Urothelium cell line (cell line): ENCODE results near the gene TAF11L4.
"Not testable (repeated sequence)": the region's sequence is repeated elsewhere in the genome, so short reads cannot be mapped to it uniquely, and the experiment has no call there.

Source experiments
- DNase-seq: peaks from one replicate; pipeline ENCODE4 v3.0.0; 2011; ENCODE audit warnings: low spot score, mixed read lengths
- FAIRE-seq: peaks from 2 replicates; lab custom pipeline; 2011; peaks lifted over from hg19 to GRCh38; lab: Jason Lieb, UNC

The TAF11L4 gene

DNA sequence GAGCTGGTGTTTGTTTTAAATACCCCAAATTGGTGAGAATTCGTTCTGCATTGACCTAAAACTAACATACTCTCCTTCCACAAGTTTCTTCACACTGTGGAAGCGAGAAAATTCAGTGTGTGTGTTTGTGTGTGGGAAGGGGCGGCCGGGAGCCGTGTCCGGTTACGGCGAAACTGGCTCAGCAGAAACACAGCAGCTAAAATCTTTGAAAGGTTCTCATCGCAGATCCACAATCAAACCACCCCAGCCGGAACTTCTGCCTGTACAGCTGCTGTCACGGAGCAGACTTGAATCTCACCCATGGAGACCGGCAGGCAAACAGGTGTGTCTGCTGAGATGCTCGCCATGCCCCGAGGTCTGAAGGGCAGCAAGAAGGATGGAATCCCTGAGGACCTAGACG is at the start of gene TAF11L4:
Gene TAF11L4 (plus strand): TSS at position 301 of the 400 bp plus-strand sequence.
- DNase-seq, FAIRE-seq: not testable (repeated sequence)

DNA sequence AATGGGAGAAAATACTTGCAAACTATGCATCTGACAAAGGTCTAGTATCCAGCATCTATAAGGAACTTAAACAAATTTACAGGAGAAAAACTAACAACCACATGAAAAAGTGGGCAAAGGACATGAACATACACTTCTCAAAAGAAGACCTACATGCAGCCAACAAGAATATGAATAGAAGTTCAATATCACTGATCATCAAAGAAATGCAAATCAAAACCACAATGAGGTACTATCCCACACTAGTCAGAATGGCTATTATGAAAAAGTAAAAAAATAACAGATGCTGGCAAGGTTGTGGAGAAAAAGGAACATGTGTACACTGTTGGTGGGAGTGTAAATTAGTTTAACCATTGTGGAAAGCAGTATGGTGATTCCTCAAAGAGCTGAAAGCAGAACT is 46.5 kb upstream of the TAF11L4 start:
- not testable (repeated sequence) for FAIRE-seq

DNA sequence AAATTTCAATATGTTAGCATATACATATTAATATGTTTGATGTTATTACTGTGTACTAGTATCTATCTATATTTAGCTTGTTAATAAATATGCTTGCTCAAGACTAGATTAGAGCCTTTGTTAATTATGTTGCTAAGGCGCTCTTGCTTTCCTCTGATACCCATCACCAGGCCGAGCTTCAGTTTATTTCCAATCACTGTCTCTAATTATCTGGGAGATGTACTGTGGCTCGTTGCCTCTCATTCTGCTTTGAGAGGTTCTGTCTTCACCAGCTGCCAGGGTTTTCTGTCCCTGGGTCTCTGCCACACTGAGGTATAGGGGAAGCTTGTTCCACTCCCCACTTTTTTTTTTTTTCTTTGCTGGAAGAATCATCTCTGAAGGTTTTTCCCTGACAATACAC is 44.6 kb upstream of the TAF11L4 start:
- DNase-seq (no peak), FAIRE-seq (no peak)

More for the DNA sequence above, 46.5 kb upstream of the TAF11L4 start:
- not testable (repeated sequence) for DNase-seq

DNA sequence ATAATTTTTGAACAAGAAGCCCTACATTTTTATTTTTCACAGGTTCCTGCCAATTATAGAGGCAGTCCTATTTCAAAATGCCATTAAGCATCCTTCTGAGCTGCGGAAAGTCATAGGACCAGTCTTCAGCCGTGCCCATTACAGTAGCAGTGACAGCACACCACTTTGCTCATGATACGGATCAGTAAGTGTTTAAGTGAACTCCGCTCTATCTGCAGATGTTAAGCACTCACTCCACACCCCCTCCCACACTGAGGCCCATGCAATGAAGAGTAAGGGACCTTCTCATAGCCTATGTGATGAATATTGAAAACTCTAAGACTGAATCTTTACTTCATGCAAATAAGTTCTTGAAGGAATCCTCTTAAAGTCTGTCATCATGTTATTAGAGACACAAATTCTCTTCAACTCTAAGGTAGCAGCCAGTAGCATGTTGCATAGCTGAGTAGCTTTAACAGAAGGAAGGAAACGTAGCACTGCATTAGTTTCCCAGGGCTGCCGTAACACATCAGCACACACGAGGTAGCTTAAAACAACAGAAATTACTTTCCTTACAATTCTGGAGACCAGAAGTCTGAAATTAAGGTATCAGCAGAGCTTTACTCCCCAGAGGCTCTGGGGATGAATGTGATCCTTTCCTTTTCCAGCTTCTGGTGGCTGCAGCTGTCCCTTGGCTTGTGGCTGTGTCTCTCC is 43.9 kb upstream of the TAF11L4 start:
- DNase-seq (no peak), FAIRE-seq (no peak)

DNA sequence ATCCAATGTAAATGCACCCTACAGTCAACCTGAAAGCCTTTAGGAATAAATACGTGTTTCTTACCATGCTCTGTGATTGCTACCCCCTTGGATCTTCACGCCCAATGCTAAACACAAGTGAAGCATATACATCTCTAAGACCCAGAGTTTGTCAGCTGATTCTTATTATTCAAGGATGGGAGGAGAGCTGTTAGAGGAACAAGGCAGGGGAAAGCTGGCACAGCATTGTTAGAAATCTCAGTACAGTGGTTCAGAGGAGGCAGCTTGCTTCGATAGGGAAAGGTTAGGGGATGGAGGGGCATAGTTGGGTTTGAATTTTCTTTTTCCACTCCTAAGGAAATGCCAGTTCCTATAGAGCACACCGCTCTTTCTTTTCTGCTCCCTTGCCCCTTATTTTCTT is 40.2 kb upstream of the TAF11L4 start:
- no peak for FAIRE-seq
- no peak for DNase-seq

DNA sequence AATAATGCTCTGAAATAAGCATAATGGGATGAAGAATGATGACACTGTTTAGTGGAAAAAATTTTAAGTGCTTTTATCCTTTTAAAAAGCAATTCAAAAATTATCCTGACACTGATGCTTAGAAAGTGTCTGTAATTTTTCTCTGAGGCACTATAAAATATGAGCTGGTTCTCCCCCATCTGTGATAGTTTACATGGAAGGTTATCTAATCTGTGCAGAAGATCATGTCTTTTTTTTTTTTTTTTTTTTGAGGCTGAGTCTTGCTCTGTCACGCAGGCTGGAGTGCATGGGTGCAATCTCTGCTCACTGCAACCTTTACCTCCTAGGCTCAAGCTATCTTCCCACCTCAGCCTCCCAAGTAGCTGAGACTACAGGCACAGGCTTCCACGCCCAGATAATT is 38.8 kb upstream of the TAF11L4 start:
- no peak for FAIRE-seq
- no peak for DNase-seq

DNA sequence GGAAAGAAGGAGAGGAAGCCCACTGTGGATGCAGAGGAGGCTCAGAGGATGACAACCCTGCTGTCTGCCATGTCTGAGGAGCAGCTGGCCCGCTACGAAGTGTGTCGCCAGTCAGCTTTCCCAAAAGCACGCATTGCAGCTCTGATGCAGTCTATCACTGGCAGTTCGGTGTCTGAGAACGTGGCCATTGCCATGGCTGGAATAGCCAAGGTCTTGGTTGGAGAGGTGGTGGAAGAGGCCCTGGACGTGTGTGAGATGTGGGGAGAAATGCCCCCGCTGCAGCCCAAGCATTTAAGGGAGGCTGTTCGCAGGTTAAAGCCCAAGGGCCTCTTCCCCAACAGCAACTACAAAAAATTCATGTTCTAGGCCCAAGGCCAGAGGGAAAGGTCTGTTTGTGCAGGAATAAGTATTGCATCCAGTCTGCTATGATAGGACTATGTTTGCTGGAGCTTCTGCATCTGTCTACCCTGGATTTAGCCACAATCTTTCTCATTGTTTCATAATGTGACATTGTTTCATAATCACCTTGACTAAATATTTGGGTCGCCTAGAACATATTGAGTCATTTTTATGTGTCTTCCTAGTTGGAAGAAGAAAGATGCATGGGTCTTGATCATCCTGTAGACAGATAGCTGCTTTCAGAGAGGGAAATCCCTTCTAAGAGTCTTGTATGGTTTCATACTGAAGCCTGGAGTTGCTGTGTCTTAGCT is 35.0 kb upstream of the TAF11L4 start:
- peak; percentile 53 for FAIRE-seq
- DNase-seq, result not testable (repeated sequence)

DNA sequence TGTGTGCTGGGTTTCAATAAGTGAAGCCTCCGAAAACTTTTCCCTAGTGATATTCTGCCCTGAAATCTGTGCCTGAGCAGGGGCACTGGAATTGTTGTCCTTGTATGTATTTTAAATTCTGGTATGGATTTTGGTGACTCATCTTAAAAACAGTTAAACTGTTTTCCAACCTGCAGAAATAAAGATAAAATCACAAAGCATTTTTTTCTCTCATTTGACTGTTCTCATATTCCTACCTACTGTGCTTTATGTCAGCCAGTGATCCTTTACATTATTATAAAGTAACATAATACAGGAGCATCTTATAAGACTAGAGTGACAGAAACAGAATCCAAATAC is 34.5 kb upstream of the TAF11L4 start:
- no peak for DNase-seq

DNA sequence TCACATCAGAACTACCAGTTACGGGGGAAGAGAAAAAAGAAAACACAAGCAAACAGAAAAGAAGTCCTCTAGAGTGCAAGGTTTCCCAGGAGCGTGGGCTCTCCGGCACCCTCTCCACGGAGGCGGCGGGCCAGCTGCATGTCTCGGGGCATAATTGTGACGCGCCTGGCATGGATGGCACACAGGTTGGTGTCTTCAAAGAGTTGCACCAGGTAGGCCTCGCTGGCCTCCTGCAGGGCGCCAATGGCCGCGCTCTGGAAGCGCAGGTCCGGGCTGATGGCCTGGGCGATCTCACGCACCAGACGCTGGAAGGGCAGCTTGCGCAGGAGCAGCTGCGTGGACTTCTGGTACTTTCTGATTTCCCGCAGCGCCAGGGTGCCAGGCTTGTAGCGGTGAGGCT is 30.3 kb upstream of the TAF11L4 start:
- not testable (repeated sequence) for DNase-seq, FAIRE-seq

More for the DNA sequence above, 34.5 kb upstream of the TAF11L4 start:
- FAIRE-seq, result no peak

DNA sequence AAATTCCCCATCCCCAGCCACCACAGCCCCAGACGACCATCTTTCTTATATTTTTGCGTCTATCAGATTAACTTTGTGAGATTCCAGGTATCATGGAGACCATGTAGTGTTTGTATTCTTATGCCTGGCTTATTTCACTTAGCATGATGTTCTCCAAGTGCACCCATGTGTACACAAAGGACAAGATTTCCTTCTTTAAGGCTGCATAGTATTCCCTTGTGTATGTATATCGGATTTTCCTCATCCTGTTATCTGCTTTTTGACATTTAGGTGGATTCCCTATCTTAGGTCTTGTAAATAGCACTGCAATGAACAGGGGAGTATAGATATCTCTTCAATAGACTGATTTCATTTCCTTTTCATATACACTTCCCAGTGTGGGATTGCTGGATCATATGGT is 28.8 kb upstream of the TAF11L4 start:
- no peak for DNase-seq
- no peak for FAIRE-seq

DNA sequence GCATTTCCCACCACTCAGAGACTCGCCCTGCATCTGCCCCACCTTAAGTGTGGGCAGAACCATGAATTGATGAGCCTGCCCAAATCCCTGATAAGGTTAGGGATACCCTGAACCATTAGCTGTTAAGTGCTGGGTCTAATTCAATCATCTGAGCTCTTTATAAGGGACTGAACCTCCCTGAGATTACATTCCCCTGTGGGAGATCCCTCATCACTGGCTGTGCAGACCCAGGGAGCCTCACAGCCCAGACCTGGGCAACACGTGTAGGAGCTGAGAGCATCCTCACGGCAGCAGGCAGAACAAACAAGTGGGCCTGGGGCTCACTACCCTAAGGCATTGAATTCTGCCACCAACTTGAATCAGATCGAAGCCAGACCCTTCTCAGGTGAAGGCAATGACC is 24.2 kb upstream of the TAF11L4 start:
- no peak for FAIRE-seq
- no peak for DNase-seq

DNA sequence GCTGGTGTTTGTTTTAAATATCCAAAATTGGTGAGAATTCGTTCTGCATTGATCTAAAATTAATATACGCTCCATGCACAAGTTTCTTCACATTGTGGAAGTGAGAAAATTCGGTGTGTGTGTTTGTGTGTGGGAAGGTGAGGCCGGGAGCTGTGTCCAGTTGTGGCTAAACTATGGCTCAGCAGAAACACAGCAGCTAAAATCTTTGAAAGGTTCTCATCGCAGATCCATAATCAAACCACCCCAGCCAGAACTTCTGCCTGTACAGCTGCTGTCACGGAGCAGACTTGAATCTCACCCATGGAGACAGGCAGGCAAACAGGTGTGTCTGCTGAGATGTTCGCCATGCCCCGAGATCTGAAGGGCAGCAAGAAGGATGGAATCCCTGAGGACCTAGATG is 23.7 kb upstream of the TAF11L4 start, which contains the start of gene TAF11L2:
Gene TAF11L2 (plus strand): TSS at position 301 of the 400 bp plus-strand sequence.
- not testable (repeated sequence) for FAIRE-seq, DNase-seq

DNA sequence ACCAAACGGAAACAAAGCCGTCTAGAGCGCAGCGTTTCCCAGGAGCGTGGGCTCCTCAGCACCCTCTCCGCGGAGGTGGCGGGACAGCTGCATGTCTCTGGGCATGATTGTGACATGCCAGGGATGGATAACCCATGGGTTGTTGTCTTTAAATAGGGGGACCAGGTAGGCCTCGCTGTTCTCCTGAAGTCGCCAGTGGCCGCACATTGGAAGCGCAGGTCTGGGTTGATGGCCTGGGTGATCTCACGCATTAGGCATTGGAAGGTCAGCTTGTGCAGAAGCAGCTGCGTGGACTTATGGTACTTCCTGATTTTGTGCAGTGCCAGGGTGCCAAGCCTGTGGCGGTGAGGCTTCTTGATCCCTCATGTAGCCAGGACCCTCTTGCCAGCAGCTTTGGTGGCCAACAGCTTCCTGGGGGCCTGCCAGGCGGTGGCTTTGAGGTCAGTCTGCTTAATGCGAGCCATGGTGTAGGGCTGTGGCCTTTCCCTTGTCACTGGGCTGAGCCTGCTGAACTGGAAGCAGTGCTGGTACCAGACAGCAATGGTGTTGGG is 9.8 kb upstream of the TAF11L4 start:
- DNase-seq (no peak), FAIRE-seq (peak; percentile 40)

DNA sequence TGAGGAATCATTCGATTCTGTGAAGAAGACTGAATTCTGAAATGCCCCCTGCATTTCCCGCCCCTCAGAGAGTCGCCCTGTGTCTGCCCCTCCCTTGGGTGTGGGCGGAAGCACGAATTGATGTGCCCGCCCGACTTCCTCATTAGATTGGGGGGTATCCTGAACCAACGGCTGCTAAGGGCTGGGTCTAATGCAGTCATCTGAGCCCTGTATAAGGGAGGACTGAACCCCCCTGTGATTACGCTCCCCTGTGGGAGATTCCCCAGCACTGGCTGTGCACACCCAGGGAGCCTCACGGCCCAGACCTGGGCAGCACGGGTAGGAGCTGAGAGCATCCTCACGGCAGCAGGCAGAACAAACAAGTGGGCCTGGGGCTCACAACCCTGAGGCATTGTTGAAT is 4.1 kb upstream of the TAF11L4 start:
- FAIRE-seq, DNase-seq: not testable (repeated sequence)

DNA sequence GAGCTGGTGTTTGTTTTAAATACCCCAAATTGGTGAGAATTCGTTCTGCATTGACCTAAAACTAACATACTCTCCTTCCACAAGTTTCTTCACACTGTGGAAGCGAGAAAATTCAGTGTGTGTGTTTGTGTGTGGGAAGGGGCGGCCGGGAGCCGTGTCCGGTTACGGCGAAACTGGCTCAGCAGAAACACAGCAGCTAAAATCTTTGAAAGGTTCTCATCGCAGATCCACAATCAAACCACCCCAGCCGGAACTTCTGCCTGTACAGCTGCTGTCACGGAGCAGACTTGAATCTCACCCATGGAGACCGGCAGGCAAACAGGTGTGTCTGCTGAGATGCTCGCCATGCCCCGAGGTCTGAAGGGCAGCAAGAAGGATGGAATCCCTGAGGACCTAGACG is 3.5 kb upstream of the TAF11L4 start, which contains the start of gene TAF11L3:
Gene TAF11L3 (plus strand): TSS at position 301 of the 400 bp plus-strand sequence.
- not testable (repeated sequence) for DNase-seq, FAIRE-seq

DNA sequence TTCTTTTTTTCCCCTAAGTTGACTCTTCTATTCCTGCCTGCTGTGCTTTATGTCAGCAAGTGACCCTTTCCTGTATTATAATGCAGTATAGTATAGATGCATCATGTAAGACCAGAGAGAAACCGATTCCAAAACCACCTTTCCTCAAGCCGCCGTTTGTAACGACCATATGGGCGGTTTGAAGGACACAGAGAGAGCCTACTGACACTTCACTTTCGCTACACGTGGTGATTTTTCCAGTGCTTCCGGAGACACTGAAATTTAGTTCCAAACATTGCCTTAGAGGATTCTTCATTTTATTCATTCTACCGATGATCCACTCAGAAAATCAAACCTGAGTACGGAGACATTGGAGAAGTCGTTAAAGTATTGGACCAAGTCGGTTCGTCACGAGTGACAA is 2.1 kb upstream of the TAF11L4 start:
- not testable (repeated sequence) for FAIRE-seq, DNase-seq

DNA sequence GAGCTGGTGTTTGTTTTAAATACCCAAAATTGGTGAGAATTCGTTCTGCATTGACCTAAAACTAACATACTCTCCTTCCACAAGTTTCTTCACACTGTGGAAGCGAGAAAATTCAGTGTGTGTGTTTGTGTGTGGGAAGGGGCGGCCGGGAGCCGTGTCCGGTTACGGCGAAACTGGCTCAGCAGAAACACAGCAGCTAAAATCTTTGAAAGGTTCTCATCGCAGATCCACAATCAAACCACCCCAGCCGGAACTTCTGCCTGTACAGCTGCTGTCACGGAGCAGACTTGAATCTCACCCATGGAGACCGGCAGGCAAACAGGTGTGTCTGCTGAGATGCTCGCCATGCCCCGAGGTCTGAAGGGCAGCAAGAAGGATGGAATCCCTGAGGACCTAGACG is 3.3 kb downstream of the TAF11L4 start, which contains the start of gene TAF11L5:
Gene TAF11L5 (plus strand): TSS at position 301 of the 400 bp plus-strand sequence.
- not testable (repeated sequence) for DNase-seq, FAIRE-seq

DNA sequence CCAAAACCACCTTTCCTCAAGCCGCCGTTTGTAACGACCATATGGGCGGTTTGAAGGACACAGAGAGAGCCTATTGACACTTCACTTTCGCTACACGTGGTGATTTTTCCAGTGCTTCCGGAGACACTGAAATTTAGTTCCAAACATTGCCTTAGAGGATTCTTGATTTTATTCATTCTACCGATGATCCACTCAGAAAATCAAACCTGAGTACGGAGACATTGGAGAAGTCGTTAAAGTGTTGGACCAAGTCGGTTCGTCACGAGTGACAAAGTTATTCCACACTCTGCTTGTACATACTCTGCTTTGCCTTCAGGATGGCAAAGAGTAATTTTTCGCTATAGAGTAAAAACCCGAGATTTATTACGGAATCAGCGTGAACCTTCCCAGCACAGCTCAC is 4.9 kb downstream of the TAF11L4 start:
- not testable (repeated sequence) for FAIRE-seq, DNase-seq

DNA sequence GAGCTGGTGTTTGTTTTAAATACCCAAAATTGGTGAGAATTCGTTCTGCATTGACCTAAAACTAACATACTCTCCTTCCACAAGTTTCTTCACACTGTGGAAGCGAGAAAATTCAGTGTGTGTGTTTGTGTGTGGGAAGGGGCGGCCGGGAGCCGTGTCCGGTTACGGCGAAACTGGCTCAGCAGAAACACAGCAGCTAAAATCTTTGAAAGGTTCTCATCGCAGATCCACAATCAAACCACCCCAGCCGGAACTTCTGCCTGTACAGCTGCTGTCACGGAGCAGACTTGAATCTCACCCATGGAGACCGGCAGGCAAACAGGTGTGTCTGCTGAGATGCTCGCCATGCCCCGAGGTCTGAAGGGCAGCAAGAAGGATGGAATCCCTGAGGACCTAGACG is 6.8 kb downstream of the TAF11L4 start, which contains the start of gene TAF11L6:
Gene TAF11L6 (plus strand): TSS at position 301 of the 400 bp plus-strand sequence.
- FAIRE-seq, DNase-seq: not testable (repeated sequence)
